Skin of body (tissue), 2 donors: ENCODE data around the gene TMEM217. TPM values are rescaled to one million over a fixed set of nuclear protein-coding genes. Genes with fewer than 3 reads are reported as not detected.
"Not testable (repeated sequence)": the region's sequence is repeated elsewhere in the genome, so short reads cannot be mapped to it uniquely, and the experiment has no call there.

Experiments used
- DNase-seq: peaks from one replicate; lab custom pipeline; 2025; lab: John Stamatoyannopoulos, UW
- total RNA-seq: library from RNA; depleted of rRNA; stranded (reverse); fragments of >200 nt; gene quantifications from one replicate; pipeline ENCODE4 v1.2.3, GENCODE V29; 2014

The TMEM217 gene
- 1.3 TPM for total RNA-seq

DNA sequence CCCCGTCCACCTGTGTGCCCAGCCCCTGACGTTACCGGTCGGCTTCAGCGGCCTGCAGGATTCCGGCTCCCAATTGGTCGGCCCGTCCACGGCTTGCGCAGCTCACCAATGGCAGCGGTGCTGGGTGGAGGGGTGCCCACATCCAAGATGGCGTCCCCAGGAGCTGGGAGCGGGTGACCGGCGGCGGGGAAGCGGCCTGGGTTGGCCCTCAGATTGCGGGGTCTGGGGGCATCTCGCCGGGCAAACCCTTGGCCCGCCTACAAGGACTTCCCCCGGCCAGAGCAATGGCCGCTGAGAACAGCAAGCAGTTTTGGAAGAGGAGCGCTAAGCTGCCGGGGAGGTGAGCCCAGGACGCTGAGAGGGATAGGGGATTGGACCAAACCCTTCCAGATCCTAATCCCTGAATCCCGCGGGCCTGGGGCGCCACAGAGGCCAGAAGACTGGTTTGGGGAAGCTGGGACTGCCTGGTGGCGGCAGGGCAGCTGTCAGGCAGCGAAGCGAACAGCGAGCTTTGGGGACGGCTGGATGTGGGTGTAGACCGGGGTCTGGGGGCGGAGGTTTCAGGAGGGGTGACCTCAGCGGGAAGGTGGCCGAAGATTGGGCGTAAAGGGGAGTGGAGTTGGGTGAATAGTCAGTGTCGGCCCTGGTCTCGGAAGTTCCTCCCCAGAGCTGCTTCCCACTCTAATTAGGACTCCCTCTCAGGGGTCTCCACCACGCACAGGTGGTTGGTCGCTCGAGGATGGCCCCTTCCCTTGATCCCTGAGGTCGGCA is at the start of gene TMEM217, which contains the start of gene TBC1D22B:
TMEM217 (minus strand) TSS at position 511 of the 771 bp plus-strand sequence. CDS start 39,114 bp downstream, outside the sequence.
TBC1D22B (plus strand) TSS at position 139 of the 771 bp plus-strand sequence; CDS start at position 285, 146 bp downstream.
- DNase-seq: peak; percentile 90

DNA sequence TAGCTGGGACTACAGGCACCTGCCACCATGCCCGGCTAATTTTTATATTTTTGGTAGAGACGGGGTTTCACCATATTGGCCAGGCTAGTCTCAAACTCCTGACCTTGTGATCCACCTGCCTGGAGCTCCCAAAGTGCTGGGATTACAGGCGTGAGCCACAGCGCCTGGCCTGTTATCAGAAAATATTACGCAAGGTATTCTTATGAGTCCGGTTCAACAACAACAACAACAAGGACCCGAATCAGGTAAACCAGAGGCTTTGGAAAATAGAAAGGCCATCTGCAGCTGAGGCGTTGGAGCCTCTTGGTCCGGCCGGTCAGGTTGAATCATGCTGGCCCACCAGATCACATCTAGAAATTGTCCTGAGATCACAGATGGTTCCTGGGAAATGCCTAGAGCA is 49.5 kb upstream of the TMEM217 start:
- DNase-seq: not testable (repeated sequence)

DNA sequence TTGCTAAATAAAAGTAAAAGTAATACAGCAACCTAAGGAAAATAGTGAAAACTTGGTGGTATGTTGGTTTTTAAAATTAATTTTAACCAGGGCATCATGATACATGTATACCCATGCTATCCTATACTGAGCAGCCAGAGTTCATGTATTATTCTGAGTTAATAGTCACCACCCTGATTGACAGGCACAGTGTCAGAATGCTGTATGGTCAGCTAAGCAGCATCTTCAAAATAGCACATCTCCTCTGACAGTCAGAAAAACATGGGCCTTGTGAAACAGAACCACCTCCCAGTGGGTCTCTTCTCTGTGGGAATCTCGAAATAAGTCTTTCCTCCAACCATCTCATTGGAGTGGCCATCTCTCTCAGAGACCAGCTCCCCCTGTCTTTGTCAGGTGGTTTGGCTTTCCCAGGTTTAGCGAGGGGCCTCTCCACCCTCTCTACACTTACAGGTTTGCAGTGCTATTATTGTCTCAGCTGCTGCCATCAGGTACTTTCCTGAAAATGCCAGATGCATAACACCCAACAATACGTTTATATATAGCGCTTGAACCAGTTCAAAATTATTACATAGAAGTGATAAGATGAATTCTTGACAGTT is 48.8 kb upstream of the TMEM217 start:
- no peak for DNase-seq

DNA sequence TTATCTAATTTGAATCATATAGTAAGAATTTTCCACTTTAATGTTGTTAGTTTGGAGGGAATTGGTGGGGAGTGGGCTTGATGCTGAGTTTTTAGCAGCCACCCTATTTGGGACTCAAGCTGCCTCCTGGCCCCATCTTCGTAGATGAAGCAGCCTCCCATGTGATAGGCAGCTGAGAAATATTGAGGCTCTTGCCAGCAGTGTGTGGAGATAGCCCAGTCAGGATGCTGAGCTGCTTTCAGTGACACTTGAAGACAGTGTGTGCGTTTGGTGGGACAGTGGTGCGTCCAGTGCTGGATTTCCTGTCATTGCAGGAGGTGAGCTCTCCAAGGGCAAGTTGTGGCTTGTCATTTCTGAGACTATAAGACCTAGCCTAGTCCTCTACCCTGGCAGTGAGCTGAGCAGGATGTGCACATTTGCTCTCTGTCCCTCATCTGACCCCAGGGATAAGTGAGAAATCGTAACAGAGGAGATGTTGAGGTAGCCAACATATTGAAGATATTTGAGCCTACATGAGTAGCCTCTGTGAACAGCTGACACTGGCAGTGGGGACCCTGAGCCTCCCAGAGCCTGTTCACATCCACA is 48.0 kb upstream of the TMEM217 start:
- DNase-seq: no peak

DNA sequence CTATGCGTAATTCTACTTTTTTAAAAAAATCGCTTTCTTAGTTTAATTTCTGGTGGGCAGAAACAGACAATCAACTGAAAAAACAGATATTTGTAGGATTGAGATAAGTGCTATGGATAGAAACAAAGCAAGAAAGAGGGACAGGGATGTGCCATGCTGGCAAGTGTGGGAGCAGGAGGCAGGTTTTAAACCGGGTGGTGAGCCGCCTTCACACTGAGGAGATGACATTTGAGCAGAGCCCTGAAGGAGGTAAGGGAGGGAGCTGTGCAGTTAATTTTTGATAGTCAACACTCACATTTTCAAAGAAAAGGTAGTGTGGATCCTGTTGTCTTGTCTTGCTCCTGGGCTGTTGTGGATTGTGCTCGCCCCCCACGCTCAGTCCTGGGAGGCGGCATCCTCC is 46.8 kb upstream of the TMEM217 start:
- DNase-seq: no peak

DNA sequence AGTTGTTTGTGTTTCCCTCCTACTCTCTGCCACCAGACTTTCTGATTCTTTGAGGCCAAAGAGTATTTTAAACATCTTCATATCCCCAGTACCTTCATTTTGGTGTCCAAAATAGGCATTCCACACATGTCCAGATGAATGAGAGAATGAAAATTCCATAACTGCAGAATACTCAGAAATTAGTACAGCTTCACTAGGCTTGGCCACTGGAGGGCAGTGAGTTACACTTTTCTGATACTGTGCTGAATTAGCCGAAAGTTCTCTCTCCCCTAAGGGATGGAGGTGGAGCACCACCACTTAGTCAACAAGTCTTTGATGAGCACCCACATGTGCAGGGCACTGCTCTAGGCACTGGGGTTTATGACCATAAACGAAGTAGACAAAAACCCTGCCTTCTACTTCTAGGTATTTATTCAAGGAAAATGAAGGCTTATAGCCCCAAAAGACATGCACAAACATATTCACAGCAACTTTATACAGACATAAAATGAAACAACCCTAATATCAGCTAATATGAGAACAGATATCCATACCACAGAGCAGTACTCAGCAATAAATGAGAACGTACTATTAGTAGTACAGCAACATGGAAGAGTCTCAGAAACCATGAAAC is 46.1 kb upstream of the TMEM217 start:
- no peak for DNase-seq

DNA sequence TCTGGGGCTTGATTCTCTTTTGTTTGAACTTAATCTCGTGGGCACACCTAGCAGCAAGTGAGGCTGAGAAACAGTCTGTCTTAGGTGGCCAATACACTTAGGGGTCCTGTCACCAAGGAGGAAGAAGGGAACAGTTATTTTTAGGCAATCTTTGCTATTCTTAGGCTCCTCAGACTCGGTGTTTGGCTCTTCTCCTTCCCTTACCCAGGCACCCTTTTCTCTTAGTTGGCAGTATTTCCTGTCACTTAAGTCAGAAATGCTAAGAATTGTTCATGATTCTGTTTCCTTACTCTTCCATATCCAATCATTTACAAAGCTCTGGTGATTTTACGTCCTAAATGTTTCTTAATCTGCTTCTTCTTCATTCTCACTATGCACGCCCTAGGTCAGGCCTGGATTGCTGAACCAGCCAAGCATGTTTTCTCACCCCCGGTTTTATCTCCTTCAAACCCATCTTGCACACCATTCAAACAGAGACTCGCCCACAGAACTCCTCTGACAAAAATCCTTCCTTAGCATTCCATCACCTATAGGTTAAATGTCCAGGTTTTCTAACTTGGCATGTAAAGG is 45.2 kb upstream of the TMEM217 start:
- DNase-seq: no peak

DNA sequence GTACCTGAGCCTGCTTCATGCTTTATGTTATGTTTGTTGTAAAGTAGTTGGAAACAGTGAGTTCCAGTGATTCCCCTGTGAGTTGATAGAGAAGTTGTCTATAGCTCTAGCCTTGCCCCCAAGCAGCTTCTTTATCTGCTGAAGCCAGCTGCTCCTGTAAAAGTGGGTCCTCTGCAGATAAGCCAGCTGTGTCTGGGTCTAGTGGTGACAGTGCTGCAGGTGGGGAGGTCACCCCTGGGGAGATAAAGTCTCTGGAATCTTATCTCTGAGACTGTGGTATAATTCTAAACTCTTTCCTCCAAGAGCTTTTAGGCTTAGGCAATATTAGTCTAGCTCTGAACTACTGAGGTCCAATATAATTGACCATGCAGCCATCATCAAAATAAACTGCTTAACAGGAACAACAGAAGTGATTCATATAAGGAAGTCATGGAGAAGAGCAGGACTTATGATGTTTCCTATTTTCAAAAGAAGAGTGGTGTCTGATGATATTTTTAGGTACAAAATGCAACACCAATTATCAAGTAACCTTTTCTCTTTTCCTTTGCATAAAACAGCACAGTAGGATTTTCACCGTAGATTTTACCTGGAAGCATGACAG is 44.2 kb upstream of the TMEM217 start:
- DNase-seq: no peak

DNA sequence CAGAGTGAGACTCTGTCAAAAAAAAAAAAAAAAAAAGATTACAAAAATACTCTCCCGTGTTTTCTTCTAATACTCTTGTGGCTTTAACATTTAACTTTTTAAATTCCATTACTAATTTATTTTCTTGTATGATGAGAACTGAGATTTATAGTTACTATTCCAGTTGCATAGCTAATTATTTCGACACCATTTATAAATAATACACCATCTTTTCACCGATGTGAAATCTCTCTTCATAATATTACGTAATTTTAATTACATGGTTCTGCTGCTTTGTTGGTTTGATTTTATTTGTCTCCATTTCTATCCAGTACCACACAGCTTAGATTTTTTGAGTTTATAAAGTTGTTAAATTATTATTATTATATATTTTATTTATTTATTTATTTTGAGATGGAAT is 42.0 kb upstream of the TMEM217 start:
- no peak for DNase-seq

DNA sequence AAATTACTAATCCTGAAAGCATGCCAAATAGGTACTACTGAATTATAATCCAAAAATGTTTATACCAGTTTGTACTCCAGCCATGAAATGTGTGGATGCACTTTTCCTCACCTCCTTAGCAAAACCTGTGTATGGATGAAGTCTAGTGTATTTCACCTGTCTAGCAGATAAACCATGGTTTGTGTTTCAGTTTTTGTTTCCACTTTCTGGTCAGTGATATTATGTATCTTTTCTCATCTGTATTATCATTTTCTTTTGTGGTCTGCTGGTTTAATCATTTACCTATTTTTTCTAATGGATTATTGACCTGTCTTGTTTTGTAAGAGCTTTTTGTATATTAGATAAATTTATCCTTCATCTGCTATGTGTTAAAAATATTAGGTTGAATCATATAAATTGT is 41.0 kb upstream of the TMEM217 start:
- DNase-seq: no peak

DNA sequence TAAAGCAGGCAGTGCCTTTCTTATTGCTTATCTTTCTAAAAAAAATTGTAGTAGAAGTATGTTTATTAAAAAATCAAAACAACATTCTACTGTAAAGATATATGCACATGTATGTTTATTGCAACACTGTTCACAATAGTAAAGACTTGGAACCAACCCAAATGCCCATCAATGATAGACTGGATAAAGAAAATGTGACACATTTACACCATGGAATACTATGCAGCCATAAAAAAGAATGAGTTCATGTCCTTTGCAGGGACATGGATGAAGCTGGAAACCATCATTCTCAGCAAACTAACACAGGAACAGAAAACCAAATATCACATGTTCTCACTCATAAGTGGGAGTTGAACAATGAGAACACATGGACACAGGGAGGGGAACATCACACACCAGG is 39.7 kb upstream of the TMEM217 start:
- not testable (repeated sequence) for DNase-seq

DNA sequence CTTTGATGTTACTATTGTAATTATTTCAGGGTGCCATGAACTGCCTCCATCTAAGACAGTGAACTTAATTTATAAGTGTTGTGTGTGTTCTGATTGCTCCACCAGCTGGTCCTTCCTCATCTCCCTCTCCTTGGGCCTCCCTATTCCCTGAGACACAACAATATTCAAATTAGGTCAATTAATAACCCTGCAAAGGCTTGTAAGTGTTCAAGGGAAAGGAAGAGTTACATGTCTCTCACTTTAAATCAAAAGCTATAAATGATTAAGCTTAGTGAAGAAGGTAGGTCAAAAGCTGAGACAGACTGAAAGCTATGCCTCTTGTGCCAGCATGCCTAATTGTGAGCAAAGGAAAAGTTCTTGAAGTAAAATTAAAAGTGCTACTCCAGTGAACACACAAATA is 35.5 kb upstream of the TMEM217 start:
- no peak for DNase-seq

DNA sequence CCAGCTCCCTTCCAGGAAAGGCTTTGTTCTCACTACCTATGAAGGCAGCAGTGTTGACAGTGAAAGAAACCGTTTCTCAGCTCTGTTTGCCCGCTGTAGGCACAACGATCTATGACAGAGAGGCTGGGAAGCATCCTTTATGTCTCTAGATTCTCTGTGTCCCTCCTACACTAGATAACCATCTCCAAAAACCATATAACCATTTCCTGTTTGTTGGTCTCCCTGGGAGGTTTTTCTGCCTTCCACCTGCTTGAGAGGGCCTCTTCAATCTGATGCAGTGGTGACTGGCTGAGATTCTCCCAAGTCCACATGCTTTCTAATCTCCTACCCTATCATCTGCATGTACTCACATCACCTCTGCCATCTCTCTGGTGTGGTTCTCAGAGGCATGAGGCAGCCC is 32.0 kb upstream of the TMEM217 start:
- DNase-seq: no peak

DNA sequence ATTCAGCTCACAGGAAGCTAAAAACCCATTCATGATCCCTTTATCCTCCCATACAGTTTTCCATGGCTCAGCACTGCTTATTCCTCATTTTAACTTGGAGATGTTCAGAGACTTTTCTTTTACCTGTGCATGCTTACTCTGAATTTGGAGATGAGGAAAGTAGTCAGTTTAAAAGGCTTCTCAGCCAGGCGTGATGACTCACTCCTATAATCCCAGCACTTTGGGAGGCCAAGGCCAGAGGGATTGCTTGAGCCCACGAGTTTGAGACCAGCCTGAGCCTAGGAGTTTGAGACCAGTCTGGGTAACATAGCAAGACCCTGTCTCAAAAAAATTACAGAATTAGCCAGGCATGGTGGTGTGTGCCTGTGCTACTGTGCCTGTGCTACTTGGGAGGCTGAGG is 30.3 kb upstream of the TMEM217 start:
- DNase-seq: no peak

DNA sequence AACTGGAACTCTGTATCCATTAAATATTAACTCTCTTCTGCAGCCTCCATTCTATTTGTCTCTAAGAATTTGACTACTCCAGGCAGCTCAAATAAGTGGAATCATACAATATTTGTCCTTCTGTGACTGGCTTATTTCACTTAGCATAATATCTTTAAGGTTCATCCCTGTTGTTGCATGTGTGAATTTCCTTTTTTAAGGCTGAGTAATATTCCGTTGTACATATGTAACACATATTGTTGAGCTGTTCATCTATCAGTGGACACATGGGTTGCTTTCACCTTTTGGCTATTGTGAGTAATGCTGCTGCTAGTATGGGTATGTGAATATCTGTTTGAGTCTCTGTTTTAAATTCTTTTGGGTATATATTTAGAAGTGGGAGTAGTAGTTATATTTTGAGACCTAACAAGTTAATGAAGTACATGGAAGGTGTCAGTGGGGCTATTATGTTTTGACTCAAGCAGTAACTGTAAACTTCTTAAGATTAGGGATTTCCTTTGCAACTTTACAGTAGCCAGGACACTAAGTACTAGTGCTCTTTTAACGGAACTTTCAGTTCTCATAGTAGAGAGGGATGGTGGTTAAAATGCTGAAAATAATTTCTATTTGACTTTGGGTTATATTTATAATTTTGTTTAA is 29.7 kb upstream of the TMEM217 start:
- DNase-seq: no peak

DNA sequence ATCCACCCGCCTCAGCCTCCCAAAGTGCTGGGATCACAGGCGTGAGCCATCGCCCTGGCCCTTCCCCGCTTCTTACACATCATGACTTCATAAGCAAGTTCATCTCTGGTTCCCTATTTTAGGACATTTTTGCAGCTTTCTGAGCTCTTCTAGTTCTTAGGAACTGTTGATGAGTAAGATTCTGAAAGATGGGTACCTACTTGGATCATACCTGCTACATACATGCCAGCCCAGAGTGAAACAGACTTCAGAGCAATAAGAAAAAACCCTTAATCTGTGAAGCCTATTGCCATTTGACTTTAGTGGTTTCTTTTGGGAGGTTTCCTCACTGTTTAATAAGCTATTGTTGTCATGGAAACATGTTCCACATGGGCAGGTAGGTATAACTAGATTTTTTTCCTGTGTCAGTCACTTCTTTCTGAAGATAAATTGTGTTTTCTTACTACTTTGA is 27.9 kb upstream of the TMEM217 start:
- no peak for DNase-seq

DNA sequence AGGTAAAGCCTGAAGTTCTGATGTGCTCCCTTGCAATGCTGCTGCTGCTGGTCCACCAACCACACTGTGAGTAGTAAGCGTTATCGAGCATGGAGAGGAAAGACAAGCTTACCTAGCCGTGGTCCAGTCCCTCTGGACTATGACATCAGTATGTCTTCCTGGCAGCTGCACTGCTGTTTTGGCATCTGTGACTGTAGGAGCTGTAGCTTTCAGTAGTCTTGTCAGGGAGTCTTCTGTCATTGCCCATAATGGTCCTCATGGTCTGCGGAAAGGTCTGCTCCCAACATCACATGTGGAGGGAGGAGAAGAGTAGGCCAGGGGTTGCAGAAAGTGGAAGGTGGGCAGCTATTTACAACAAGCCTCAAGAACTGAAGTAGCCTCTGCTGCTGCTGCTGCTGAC is 26.8 kb upstream of the TMEM217 start:
- no peak for DNase-seq

DNA sequence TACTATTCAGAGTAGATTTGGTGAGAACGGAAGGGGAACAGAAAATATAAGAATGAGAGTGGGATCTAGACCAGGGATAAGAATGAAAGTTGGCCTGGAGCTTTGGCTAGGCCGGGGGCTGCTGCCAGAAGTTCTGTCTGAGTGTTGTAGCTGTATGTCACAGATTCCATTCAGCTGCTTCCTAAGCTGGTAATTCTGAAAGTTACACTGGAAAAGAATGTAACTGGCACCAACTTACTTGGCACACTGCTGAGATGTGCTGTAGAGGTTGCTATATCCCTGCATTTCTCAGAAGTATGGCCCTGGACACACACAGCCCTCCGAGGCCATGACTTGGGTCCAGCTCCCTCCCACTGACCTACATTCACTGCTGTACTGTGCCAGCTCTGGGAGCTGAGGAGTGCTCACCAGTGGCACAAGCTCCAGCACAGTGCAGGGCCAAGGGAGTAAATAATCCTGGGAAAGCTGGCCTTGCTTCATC is 25.8 kb upstream of the TMEM217 start:
- DNase-seq: peak; percentile 52

DNA sequence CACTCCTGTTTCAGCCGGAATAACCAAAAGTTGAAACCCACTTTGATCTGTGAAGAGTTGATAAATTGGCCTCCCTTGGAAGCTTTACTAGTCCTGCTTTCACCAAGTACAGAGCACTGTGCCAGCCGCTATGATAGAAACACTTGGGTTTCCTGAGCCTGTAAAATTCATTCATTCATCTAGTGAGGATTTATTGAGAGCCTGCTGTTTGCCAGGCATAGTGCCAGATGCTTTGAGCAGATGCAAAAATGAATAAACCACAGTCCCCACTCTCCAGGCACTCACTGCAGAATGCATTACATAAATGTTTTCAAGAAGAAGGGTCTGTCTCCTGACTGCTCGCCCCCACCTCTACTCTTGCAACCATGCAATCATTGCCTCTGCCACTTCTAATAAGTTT is 25.3 kb upstream of the TMEM217 start:
- DNase-seq: peak; percentile 56

DNA sequence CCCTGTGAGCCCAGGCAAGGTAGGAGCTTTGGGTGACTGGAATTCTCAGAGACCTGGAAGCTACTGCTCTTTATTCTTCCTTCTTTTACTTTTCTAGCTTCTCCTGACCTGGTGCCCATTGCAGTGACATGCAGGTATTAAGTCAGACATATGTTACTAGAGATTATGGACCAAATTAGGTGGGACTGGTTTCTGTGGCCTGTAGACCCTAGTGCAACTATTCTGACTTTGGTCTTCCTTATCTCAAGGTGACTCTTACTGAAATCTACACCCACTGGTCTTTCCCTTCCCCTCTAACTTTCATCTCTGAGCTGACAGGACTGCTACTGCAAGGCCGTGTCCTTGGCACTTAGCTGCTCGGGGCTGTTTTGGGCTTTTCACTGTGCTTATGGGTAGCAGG is 24.4 kb upstream of the TMEM217 start:
- no peak for DNase-seq
